Muscle of arm (tissue), 12 donors: ENCODE measurements around the gene PAQR5. TPM values are rescaled to one million over a fixed set of nuclear protein-coding genes. Genes with fewer than 3 reads are reported as not detected.
"Not testable (repeated sequence)": the region's sequence is repeated elsewhere in the genome, so short reads cannot be mapped to it uniquely, and the experiment has no call there.

ENCODE experiments used
- DNase-seq: peaks from one replicate; pipeline ENCODE4 v3.0.0-alpha.2; 2013
- polyA plus RNA-seq, 12 donors: library from polyadenylated mRNA; unstranded; fragments of 120-200 nt; gene quantifications; one replicate each; pipeline ENCODE4 v1.2.1, GENCODE V29; 2013; ENCODE audit not compliant: insufficient read length in 12 of 12

PAQR5 gene
- polyA plus RNA-seq, 12 donors = 0.22 to 2.6 (median 0.60) TPM; not detected in 1

DNA sequence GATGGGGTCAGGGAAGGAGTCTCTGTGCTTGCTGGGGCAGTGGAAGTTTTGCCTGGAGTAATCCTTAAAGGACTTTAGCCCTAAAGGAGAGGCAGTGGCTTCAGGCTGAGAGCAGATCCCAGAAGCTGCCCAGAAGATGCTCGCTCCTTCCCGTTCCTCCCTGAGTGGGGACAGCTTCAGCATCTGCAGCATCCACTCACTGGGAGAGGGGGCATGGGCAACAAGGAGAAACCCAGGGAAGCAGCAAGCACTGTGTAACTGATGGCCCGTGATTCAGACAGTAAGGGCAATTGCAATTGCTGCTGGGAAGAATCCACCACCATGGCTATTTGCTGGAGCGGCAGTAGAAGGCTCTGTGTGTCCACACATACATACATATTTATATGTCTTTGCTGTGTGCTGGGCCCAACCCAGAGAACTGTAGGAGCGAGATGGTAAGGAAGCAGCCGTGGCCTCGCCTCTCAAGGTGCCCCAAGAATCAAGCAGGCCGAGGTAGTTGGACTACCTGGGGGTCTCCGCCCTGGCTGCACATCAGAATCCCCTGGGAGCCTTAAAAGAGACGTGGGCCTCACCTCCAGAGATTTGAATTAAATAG lies 5.8 kb upstream of the PAQR5 start:
- no peak for DNase-seq

DNA sequence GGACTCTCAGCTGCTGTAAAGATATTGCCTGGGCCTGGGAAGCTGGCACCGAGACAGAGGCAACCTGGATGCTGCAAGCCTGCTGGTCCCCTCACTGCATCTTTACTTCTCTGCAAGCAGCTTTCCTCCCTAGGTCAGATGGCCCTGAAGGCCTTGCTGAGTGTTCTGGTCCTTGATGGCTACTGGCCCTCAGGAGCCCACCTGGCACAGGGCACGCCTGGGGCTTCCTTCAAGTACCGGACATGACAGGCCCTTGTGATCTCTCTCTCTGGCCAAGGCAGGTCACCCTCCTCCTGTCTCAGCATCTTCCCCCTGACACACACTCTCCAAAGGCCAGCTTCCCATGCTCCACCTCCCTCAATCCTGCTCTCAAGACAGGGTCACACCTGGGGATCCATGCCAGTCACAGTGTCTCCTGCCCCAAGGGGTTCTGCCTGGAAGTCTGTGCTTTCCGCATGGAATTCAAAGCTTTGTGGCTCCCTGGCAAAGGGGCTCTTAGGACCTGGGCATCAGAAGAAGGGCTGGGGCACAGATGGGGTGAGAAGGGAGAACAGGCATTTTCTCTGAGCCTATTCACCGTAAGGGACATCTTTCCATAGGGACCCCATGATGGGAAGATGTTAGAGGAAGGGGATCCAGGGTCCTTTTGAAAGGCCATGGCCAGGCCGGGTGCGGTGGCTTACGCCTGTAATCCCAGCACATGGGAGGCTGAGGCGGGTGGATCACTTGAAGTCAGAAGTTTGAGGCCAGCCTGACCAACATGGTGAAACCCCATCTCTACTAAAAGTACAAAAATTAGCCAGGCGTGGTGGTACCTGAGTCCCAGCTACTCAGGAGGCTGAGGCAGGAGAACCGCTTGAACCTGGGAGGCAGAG lies 4.7 kb upstream of the PAQR5 start:
- no peak for DNase-seq

DNA sequence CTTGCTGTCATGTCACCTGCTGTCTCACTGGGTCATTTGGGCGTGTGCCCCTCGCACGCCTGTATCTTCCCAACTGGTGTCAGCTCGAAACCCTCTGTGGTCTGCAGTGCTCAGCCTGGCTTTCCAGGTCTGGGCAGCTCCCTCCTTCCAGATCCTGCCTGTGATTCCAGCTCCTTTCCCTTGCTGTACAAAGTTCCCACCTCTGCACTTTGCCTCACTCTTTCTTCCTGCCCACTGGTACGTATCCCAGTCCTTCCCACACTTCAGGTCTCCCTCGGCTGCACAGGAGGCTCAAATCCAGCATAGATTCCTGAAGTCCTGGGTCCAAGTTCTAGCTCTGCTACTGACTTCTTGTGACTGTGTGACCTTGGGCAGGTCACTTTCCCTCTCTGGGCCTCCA lies 2.1 kb upstream of the PAQR5 start:
- DNase-seq = no peak

DNA sequence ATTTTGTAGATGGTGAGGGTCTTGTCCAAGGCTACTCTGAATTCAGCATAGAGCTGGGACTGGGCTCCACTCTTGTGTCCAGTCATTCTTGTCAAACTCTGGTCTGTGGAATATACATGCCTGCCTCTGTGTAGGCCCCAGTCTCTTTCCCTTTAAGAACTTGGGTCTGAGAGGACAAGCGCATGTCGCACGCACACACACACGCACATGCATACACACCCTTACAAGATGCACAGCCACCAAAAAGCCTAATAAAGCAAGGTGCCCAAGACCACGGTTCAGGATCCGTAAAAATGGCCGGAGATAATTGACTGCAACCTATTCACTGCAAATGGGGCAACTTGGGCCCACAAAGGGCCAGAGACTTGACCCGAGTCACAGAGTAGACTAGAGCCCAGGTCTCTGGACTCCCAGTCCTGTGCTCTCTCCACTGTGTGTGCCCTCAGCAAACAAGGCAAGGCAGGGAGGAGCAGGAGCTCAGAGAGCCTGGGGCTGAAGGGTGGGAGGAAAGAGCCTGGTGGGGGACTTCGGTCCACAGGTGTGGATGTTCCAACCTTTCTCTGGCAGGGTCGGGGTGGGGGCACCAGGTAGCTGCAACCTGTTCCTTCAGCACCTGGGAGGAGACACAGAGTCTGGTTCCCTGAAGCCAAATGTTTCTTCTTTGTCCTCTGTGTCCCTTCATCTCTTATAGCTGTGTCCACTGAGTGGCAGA lies 914 bp upstream of the PAQR5 start:
- DNase-seq = no peak

DNA sequence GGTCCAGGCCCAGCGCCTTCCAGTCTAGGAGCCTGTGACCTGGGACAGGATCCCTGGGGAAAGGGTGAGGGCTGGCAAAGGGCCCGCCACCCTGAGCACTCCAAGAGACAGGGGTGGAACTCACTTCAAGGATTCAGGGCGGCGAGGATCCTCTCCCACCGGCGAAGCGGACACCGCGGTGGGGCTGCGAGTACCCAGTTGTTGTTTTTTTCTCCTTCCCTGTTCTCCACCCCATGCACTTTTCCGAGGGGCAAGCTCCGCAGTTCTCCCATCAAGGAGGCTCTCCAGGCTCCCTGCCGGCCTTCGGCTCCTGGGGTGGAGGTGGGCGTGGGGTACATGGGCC lies 387 bp upstream of the PAQR5 start:
- no peak for DNase-seq

DNA sequence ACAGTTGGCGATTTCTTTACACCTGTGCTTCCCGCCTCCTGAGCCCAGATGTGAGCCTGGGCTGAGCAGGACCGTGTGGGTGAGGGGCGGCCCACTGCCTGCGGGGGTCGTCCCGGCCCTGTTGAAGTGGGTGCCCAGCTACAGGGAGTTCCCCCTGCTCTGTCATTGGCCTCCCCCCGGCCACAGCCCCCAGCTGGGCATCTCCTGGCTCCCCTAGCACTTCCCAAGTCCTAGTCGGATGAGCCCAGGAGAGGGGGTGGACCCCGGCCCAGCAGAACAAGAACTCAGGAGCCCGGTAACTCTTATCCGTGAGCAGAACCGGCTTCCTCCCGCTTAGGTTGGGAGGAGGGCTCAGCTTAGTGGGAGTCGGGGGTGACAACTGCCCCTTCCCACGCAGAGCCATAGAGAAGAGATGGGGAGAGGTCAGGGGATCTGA lies 757 bp downstream of the PAQR5 start:
- no peak for DNase-seq

DNA sequence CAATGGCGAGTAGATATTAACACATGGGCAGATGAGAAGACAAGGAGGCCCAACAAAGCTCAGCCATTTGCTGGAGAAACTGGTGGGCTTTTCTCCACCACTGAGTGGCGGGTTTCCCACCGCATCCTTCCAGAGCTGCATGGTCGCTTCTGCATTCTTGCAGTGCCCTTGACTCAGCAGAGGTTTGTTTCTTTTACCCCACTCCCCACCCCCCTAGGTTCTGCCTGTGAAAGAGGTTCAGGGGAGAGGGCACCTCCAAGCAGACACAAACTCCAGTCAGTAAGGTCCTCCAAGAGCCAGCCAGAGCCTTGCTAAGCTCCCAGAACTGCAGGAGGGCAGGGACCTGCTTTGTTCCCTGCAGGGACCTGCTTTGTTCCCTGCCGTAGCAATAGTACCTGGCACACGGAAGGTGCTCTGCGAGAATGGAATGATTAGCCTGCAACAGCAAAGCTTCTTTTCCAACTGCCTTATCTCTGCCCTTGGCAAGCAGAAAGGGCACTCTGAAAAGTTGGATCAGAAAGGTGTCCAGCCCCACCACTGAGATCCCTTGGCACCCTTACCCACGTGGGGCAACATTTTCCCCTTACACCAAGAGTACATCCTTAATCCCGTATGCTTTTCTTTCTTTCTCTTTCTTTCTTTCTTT lies 1.4 kb downstream of the PAQR5 start:
- DNase-seq = no peak

DNA sequence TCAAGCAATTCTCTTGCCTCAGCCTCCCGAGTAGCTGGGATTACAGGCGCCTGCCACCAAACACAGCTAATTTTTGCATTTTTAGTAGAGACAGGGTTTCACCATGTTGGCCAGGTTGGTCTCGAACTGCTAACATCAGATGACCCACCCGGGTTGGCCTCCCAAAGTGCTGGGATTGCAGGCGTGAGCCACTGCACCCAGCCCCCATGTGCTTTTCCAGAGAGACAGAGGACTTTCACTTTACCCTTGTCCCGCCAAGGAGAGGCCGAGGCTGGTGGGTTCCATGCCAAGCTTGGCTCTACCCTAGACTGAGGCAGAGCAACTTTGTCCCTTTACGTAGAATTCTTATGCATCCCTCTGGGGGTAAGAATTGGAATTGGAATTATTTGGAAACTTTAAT lies 2.4 kb downstream of the PAQR5 start:
- DNase-seq = not testable (repeated sequence)

DNA sequence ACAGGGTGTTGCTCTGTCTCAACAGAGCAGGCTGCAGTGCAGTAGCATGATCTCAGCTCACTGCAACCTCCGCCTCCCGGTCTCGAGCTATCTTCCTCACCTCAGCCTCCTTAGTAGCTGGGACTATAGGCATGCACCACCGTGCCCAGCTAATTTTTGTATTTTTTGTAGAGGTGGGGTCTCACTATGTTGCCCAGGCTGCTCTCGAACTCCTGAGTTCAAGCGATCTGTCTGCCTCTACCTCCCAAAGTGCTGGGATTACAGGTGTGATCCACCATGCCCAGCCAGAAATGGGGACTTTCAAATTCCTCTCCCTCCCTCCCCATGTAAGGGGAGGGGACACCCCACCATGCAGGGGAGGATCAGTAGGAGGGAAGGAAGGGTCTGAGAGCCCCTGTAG lies 3.4 kb downstream of the PAQR5 start:
- DNase-seq = not testable (repeated sequence)

DNA sequence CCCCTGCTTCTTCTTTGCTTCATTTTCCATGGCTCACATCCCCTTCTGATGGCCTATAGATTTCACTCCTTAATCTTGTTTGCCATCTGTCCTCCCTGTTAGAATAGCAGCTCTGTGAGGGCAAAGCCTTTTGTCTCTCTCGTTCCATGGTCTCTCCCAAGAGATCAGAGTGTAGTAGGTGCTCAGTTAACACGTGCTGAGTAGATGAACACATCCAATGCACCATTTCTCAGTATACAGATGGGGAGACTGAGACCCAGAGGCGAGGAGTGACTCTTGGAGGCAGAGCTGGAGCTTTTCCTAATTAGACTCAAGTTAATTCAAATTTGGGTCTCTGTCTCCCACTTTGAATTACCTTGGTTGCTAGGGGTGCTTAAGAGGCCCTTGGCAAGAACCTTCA lies 4.2 kb downstream of the PAQR5 start:
- DNase-seq = no peak

DNA sequence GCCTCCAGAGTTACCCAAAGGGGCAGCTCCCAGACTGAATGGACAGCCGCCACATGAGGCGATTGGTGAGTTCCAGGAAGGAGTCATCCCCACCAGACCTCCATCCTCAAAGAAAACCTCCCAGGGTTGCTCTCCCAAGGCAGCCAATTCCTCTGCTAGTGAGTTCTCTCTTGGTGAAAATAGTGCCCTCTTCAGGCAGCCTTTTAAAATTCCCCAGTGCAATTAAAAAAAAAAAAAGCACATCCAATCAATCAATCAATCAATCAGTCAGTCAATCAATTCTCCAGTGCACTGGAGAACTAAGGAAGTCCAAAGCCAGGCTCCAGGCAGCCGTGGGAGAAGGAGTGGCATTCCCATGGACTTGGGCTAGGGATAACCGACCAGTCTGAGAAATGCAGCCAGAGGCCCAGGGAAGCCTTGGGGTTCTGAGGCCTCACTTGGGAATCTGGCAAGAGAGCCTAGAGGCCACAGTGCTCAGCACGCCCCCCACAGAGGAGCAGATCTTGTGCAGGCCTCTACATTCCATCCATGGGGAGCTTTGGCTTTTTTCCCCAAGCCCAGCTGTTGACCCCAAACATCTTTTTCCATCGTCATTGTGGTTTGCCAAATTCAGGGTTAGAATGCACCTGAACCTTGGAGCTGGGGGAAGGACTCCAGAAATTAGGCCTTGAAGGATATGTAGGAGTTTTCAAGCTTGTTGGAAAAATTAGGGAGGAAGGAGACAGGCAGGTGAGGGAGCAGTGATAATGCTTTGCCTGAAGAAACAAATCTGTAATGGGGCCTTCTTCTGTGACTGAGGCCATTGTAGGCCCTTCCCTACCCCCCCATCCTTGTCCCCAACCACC lies 4.8 kb downstream of the PAQR5 start:
- DNase-seq = no peak

DNA sequence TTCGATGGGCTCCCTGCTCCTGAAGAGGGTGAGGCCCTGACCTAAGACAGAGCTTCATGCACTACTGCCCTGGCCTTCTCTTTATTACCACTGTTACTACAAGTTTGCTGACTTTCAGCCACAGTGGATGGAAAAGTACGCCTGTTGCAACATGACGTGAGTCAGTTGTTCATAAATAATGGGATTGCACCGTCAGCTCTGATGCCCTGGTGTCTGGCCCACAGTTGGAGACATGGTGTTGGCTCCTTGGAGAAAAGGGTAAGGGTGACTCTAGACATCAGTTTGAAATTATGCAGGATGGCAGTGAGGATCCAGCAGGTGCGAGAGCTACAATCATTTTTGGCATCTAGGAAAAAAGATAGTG lies 5.5 kb downstream of the PAQR5 start:
- DNase-seq = no peak

DNA sequence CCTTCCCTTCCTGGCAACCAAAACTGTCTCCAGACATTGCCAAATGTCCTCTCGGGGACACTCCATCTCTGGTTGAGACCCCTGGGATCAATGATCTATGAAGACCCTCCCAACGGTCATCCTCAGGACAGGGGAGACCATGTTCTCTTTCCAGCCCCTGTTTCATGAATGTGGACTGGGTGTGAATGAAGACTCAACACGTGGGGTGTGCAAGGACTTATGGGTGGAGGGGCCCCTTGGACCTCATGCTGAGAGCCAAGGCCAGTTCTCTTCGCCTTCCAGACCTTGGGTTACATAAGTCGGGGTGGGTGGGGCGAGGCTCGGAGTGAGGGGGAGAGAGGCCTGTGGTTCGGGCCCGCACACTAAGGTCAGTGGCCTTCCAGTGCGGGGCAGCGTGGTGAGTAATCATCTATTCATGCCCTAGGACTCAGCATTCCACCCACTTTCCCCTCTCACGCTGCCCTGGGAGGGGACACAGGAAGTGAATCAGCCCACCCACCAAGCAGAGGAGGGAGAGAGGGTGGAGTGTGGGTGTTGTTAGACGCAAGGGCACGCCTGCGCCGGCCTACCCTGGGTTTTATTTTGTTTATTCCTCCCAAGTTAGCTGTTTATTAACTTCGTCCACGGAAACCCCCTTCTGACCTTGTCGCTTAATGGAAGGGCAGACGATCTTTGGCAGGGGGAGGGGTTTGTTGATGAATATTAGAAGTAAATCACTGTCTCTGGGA lies 6.7 kb downstream of the PAQR5 start:
- DNase-seq = no peak

DNA sequence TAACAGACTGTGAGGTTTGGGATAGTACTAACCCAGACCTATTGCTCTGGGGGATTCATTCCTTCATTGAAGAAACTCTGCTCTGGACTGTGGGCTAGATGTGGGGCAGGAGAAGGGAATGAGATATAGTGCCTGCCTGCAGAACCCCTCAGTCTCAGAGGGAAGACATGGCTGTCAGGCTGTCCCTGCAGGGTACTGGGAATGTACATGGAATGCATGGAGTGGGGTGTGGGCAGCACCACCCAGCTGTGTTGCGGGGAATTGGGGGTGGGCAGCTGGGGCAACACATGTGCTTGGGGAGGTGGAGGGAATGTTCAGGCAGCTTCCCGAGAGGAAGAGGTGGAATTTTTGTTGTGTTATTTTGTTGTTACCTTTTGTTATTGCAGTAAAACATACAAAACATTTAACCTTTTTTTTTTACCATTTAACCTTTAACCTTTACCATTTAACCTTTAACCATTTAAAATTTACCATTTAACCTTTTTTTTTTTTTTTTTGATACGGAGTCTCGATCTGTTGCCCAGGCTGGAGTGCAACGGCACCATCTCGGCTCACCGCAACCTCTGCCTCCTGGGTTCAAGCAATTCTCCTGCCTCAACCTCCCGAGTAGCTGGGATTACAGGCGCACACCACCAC lies 7.3 kb downstream of the PAQR5 start:
- DNase-seq = no peak

DNA sequence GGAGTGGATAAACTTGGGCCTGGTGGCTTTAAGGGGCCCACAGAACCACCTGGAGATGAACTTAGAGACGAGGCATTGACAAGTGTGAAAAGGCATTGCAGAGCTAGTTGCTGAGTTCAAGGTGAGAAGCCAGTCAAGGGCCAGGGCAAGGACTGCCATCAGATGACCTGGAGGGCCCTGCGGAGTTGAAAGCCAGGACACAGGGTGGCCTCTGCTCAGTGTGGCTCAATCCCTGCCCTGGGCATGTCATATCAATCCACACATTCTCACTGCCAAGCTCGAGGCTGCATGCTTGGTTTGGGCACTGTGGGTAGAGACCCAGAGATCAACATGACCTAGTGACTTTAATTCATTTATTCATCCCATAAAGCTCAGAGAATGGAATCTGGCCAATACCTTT lies 9.2 kb downstream of the PAQR5 start:
- no peak for DNase-seq

DNA sequence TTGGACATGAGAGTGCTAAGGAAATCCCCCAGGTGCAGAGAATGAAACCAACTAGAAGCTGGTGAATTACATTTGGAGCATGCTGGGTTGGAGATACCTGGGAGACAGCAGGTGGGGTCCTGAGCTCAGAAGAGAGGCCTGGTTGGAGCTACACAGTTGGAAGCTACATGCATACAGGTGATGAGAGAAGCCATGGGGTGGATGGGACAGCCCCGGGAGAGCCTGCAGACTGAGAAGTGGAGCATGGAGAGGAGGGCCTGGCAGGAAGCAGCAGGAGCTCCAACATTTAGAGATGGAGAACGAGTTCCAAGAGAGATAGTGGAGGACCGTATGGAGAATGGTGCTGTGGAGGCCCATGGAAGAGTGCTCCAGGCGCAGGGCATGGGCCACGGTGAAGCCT lies 10.2 kb downstream of the PAQR5 start:
- DNase-seq = no peak

DNA sequence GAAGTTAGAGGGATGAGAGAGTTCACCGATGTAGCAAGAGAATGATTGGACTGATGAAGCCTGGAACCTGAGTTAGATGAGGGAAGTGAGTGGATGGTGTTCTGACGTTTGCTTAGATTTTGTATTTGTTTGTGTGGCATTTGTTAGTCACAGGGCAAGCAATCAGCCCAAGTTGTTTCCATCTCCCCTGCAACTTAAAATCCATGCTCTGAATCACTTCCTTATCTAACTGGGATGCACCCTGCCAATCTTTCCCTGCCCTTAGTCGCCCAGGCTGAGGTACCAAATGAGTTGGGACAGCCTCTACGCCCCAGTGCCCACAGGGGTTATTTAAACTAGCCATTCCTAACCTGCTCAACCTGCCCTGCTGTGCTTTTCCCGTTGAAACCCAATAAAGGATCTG lies 12.6 kb downstream of the PAQR5 start:
- DNase-seq = no peak

DNA sequence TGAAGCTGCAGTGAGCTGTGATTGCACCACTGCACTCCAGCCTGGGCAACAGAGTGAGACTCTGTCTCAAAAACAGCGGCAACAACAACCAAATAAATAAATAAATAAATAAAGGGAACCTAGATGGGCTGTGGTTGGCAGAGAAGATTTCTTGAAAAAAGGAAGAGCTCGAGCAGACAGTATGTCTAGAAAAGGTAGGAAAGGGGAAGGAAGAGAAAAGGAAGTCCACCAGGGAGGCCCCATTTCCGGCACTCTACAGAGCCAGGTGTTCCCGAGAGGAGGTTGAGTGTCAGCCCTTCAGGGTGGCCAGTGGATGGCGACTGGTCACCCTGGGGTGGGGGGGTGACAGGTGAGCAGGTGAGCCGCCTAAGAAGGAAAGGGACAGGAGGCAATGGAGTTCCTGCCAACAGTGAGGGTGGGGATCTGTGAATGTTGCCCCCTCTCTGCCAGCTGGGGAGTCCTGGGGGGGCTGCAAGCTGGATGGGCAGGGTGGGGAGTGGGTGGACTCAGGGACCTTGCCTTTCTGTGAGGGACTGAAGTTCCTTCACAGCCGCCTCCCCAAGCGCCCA lies 14.8 kb downstream of the PAQR5 start:
- DNase-seq = no peak

DNA sequence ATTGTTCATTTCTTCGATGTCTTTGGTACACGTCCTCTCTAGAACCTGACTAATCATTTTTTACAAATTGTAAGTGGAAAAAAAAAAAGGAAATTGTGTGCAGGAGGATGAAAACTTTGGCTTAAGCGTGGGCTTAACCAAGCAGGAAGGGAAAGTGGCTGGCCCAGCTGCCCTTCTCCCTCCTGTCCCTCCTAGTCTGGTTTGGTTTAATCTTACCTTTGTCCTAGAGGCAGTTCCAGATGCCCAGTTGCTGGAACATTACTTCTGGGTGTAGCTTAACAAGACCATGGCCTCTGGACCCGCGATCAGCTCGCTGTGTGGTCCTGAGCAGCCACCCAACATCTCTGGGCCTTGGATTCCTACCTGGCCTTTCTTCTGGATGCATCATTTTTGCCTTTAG lies 15.4 kb downstream of the PAQR5 start:
- no peak for DNase-seq

DNA sequence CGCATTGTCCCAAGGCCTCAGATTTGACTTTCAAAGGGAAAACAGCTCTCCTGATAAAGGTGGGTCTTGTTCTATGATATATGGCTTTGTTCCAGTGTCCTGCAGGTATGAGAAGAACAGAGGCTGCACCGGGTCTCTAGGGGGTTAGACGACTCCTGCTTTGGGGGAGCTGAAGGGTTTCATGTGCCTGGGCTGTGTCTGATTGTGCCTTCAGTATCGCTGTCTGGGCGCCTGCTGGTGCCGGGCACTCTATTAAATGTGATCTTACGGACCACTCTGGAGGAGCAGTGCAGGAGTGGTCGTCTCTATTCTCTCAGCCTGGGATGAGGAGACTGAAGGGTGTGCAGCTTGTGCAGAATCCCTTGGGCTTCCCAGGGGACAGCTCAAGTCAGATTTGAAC lies 16.0 kb downstream of the PAQR5 start:
- no peak for DNase-seq
